OCI-LY1 (cell line): ENCODE data around the gene PROKR1.
"Not testable (repeated sequence)": the region's sequence is repeated elsewhere in the genome, so short reads cannot be mapped to it uniquely, and the experiment has no call there.

Source experiments
- H2AFZ ChIP-seq: fragments of 200-600 bp; sonication (generic), shearing (Covaris generic); 2 replicates; pipeline ENCODE4 v1.6.0; 2014; ENCODE audit warnings: antibody characterized with exemption, mild to moderate bottlenecking, low read length
- H3F3A ChIP-seq: fragments of 200-600 bp; sonication (generic), shearing (Covaris generic); 2 replicates; pipeline ENCODE4 v1.6.0; 2014; ENCODE audit warnings: mild to moderate bottlenecking, antibody characterized with exemption, low read length, moderate library complexity; ENCODE audit not compliant: insufficient read depth
- H3K27ac ChIP-seq: fragments of 200-600 bp; sonication (generic); 2 replicates; pipeline ENCODE4 v1.5.1; 2014; ENCODE audit warnings: low read length, mixed run types, mild to moderate bottlenecking, low read depth; ENCODE audit not compliant: poor library complexity, severe bottlenecking
- H3K27me3 ChIP-seq: fragments of 200-600 bp; sonication (generic); 2 replicates; pipeline ENCODE4 v1.6.0; 2014; ENCODE audit warnings: antibody characterized with exemption, mild to moderate bottlenecking, low read length, moderate library complexity; ENCODE audit not compliant: insufficient read depth
- H3K36me3 ChIP-seq: fragments of 200-600 bp; sonication (generic); 2 replicates; pipeline ENCODE4 v1.6.1; 2014; ENCODE audit warnings: mild to moderate bottlenecking, antibody characterized with exemption, low read length, moderate library complexity, mixed read lengths; ENCODE audit not compliant: insufficient read depth
- H3K4me1 ChIP-seq: fragments of 200-600 bp; sonication (generic); 2 replicates; pipeline ENCODE4 v1.5.1; 2014; ENCODE audit warnings: mild to moderate bottlenecking, low read length, moderate library complexity; ENCODE audit not compliant: insufficient read depth, severe bottlenecking
- H3K4me2 ChIP-seq: fragments of 200-600 bp; sonication (generic), shearing (Covaris generic); 2 replicates; pipeline ENCODE4 v1.6.1; 2014; ENCODE audit warnings: low read length
- H3K4me3 ChIP-seq: fragments of 200-600 bp; sonication (generic); 2 replicates; pipeline ENCODE4 v1.5.1; 2014; ENCODE audit warnings: low read length, low read depth, mild to moderate bottlenecking, mixed read lengths; ENCODE audit not compliant: poor library complexity, severe bottlenecking
- H3K79me2 ChIP-seq: fragments of 200-600 bp; shearing (Covaris generic); 2 replicates; pipeline ENCODE4 v1.6.1; 2016; ENCODE audit warnings: mixed run types, low read length, mixed read lengths; ENCODE audit not compliant: insufficient read depth
- H3K9ac ChIP-seq: fragments of 200-600 bp; sonication (generic), shearing (Covaris generic); 2 replicates; pipeline ENCODE4 v1.6.1; 2014; ENCODE audit warnings: mild to moderate bottlenecking, low read length, mixed read lengths
- H3K9me2 ChIP-seq: fragments of 200-600 bp; sonication (generic), shearing (Covaris generic); 2 replicates; pipeline ENCODE4 v1.6.1; 2014; ENCODE audit warnings: low read depth, mild to moderate bottlenecking, low read length, mixed read lengths
- H3K9me3 ChIP-seq: fragments of 200-600 bp; shearing (Covaris generic); 2 replicates; pipeline ENCODE4 v1.6.1; 2014; ENCODE audit warnings: low read length, mixed read lengths
- H4K20me1 ChIP-seq: fragments of 200-600 bp; sonication (generic), shearing (Covaris generic); 2 replicates; pipeline ENCODE4 v1.6.0; 2016; ENCODE audit warnings: mild to moderate bottlenecking, low read length; ENCODE audit not compliant: insufficient read depth
- EZH2 ChIP-seq: fragments of 200-600 bp; sonication (generic), shearing (Covaris generic); IDR thresholded peaks from 2 replicates; pipeline ENCODE4 v1.8.0; 2017; ENCODE audit warnings: borderline replicate concordance, mixed run types, mild to moderate bottlenecking, antibody characterized with exemption, low read length, moderate library complexity, mixed read lengths
- TF ChIP-seq, protein P1 (sequence below): fragments of 200-600 bp; sonication (generic), shearing (Covaris generic); IDR thresholded peaks from 2 replicates; pipeline ENCODE4 v1.5.1; 2017; ENCODE audit warnings: mild to moderate bottlenecking, antibody characterized with exemption, low read length, moderate library complexity, mixed read lengths

The PROKR1 gene

DNA sequence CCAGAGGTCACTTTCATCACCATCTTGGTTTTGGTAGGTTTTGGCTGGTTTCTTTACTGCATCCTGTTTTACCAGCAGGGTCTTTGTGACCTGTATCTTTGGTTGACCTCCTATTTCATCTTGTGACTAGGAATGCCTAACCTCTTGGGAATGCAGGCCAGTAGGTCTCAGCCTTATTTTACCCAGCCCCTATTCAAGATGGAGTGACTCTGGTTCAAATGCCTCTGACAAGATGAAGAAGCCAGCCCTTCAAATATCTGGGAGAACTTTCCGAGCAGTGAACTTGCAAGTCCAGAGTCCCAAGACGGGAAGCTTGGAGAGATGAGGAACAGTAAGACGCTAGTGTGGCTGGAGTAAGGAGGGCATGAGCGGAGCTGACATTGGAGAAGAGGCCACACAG is 28.6 kb downstream of the PROKR1 start:
- no peak overlapping the region for H2AFZ ChIP-seq
- no peaks in the 10 kb centered on the region for H3K27me3 ChIP-seq
- no peak for TF ChIP-seq EZH2
- no peak overlapping the region for H3K9ac ChIP-seq
- H3K4me1 ChIP-seq = peaks cover 28% of the 10 kb centered on the region
- H3K9me3 ChIP-seq = 0 out of 2 replicates have a peak, but pooled peaks cover 7% of the 10 kb centered on the region
- no peak overlapping the region for H3K4me3 ChIP-seq
- no peak overlapping the region for H3K27ac ChIP-seq
- H4K20me1 ChIP-seq = no peaks in the 10 kb centered on the region
- no peaks in the 10 kb centered on the region for H3K79me2 ChIP-seq
- H3K9me2 ChIP-seq = no peaks in the 10 kb centered on the region
- no peaks in the 10 kb centered on the region for H3F3A ChIP-seq
- no peaks in the 10 kb centered on the region for H3K36me3 ChIP-seq
- no peak overlapping the region for H3K4me2 ChIP-seq

DNA sequence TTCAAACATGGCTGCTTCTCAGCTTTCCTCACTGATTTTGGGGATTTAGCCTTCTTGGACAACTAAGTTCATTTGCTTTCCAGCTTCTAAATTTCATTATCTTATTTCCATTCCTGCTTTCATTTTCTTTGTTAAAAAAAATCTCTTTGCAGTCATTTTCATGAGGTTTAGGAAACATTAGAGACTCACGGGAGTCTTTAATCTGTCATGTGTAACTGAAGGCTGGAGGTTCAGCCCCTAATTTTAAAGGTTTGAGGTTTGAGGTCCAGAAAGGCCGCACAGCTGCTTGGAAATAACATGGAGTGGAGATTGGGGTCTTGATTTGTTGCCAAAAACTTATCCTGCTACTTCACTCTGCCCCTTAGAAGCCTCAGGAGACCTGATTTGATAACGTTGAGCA is 30.3 kb downstream of the PROKR1 start:
- H3K4me3 ChIP-seq = no peak overlapping the region
- H3K79me2 ChIP-seq = no peaks in the 10 kb centered on the region
- peaks cover 28% of the 10 kb centered on the region for H3K4me1 ChIP-seq
- H3K9ac ChIP-seq = no peak overlapping the region
- peak overlapping the region; percentile 49 for H3K27ac ChIP-seq
- no peaks in the 10 kb centered on the region for H3K36me3 ChIP-seq
- 0 out of 2 replicates have a peak, but pooled peaks cover 7% of the 10 kb centered on the region for H3K9me3 ChIP-seq
- no peak for TF ChIP-seq EZH2
- TF ChIP-seq, protein P1, sequence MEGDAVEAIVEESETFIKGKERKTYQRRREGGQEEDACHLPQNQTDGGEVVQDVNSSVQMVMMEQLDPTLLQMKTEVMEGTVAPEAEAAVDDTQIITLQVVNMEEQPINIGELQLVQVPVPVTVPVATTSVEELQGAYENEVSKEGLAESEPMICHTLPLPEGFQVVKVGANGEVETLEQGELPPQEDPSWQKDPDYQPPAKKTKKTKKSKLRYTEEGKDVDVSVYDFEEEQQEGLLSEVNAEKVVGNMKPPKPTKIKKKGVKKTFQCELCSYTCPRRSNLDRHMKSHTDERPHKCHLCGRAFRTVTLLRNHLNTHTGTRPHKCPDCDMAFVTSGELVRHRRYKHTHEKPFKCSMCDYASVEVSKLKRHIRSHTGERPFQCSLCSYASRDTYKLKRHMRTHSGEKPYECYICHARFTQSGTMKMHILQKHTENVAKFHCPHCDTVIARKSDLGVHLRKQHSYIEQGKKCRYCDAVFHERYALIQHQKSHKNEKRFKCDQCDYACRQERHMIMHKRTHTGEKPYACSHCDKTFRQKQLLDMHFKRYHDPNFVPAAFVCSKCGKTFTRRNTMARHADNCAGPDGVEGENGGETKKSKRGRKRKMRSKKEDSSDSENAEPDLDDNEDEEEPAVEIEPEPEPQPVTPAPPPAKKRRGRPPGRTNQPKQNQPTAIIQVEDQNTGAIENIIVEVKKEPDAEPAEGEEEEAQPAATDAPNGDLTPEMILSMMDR = no peak
- H3K4me2 ChIP-seq = peak overlapping the region; percentile 18; the same call in 1 of the 2 replicates
- no peaks in the 10 kb centered on the region for H3F3A ChIP-seq
- H3K27me3 ChIP-seq = no peaks in the 10 kb centered on the region
- H2AFZ ChIP-seq = peak overlapping the region; percentile 85; the same call in 1 of the 2 replicates
- H3K9me2 ChIP-seq = no peaks in the 10 kb centered on the region
- H4K20me1 ChIP-seq = no peaks in the 10 kb centered on the region

DNA sequence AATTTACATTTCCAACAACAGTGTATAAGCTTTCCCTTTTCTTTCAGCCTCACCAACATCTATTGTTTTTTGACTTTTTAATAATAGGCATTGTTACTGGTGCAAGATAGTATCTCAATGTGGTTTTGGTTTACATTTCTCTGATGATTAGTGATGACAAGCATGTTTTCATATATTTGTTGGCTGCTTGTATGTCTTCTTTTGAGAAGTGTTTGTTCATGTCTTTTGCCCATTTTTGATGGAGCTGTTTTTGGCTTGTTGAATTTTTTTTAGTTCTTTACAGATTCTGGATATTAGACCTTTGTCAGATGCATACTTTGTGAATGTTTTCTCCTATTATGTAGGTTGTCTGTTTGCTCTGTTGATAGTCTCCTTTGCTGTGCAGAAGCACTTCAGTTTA is 32.1 kb downstream of the PROKR1 start:
- H3F3A ChIP-seq = no peaks in the 10 kb centered on the region
- H4K20me1 ChIP-seq = no peaks in the 10 kb centered on the region
- peaks cover 17% of the 10 kb centered on the region for H3K4me1 ChIP-seq
- no peak overlapping the region for H3K27ac ChIP-seq
- H3K9me3 ChIP-seq = 0 out of 2 replicates have a peak, but pooled peaks cover 9% of the 10 kb centered on the region
- H3K4me3 ChIP-seq = no peak overlapping the region
- TF ChIP-seq, protein P1 = no peak
- H2AFZ ChIP-seq = no peak overlapping the region
- H3K9me2 ChIP-seq = no peaks in the 10 kb centered on the region
- H3K36me3 ChIP-seq = no peaks in the 10 kb centered on the region
- no peaks in the 10 kb centered on the region for H3K27me3 ChIP-seq
- no peak overlapping the region for H3K4me2 ChIP-seq
- no peaks in the 10 kb centered on the region for H3K79me2 ChIP-seq
- H3K9ac ChIP-seq = no peak overlapping the region

DNA sequence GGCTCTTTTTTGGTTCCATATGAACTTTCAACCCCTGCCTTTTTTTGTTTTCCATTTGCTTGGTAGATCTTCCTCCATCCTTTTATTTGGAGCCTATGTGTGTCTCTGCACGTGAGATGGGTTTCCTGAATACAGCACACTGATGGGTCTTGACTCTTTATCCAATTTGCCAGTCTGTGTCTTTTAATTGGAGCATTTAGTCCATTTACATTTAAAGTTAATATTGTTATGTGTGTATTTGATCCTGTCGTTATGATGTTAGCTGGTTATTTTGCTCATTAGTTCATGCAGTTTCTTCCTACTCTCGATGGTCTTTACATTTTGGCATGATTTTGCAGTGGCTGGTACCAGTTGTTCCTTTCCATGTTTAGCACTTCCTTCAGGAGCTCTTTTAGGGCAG is 34.5 kb downstream of the PROKR1 start:
- not testable (repeated sequence) for H3F3A ChIP-seq, H3K9ac ChIP-seq, H3K4me3 ChIP-seq, H3K79me2 ChIP-seq, H3K36me3 ChIP-seq, H3K9me2 ChIP-seq, H3K27me3 ChIP-seq, H3K27ac ChIP-seq, H3K4me2 ChIP-seq, H4K20me1 ChIP-seq, H2AFZ ChIP-seq
- peaks cover 11% of the 10 kb centered on the region for H3K4me1 ChIP-seq
- peaks cover 18% of the 10 kb centered on the region; the same call in 1 of the 2 replicates for H3K9me3 ChIP-seq

DNA sequence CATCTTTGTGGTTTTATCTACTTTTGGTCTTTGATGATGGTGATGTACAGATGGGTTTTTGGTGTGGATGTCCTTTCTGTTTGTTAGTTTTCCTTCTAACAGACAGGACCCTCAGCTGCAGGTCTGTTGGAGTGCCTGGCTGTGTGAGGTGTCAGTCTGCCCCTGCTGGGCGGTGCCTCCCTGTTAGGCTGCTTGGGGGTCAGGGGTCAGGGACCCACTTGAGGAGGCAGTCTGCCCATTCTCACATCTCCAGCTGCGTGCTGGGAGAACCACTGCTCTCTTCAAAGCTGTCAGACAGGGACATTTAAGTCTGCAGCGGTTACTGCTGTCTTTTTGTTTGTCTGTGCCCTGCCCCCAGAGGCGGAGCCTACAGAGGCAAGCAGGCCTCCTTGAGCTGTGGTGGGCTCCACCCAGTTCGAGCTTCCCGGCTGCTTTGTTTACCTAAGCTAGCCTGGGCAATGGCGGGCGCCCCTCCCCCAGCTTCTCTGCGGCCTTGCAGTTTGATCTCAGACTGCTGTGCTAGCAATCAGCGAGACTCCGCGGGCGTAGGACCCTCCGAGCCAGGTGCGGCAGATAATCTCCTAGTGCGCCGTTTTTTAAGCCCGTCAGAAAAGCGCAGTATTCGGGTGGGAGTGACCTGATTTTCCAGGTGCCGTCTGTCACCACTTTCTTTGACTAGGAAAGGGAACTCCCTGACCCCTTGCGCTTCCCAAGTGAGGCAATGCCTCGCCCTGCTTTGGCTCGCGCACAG is 36.0 kb downstream of the PROKR1 start:
- H3K4me1 ChIP-seq, H4K20me1 ChIP-seq, H3K27ac ChIP-seq, H3K79me2 ChIP-seq, H3K9ac ChIP-seq, H3K36me3 ChIP-seq, H3K27me3 ChIP-seq, H3F3A ChIP-seq, H3K4me3 ChIP-seq, H3K4me2 ChIP-seq, H2AFZ ChIP-seq, H3K9me2 ChIP-seq: not testable (repeated sequence)
- peaks cover 18% of the 10 kb centered on the region; the same call in 1 of the 2 replicates for H3K9me3 ChIP-seq

DNA sequence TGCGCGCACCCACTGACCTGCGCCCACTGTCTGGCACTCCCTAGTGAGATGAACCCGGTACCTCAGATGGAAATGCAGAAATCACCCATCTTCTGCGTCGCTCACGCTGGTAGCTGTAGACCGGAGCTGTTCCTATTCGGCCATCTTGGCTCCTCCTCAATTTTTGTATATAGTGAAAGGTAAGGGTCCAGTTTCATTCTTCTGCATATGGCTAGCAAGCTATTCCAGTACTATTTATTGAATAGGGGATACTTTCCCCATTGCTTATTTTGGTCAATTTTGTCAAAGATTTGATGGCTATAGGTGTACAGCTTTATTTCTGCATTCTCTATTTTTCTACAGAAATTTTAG is 36.5 kb downstream of the PROKR1 start:
- not testable (repeated sequence) for H3K9me2 ChIP-seq, H3K27me3 ChIP-seq, H3K4me2 ChIP-seq, H3F3A ChIP-seq, H2AFZ ChIP-seq, H3K4me3 ChIP-seq, H4K20me1 ChIP-seq, H3K9ac ChIP-seq, H3K27ac ChIP-seq, H3K79me2 ChIP-seq, H3K36me3 ChIP-seq, H3K4me1 ChIP-seq
- H3K9me3 ChIP-seq = peaks cover 18% of the 10 kb centered on the region; the same call in 1 of the 2 replicates
